IPS-20b (cell line): ENCODE results near the gene FAM227B.
A peak's percentile ranks its signal among the peaks of the same experiment; 100 is the strongest.

ENCODE experiments used
- H3K27ac ChIP-seq: one replicate; pipeline ENCODE4 v1.5.1; 2013; ENCODE audit warnings: low read length
- H3K27me3 ChIP-seq: 2 replicates; pipeline ENCODE4 v1.6.1; 2013; ENCODE audit warnings: mild to moderate bottlenecking, low read length, inconsistent platforms; ENCODE audit not compliant: insufficient read depth
- H3K36me3 ChIP-seq: 2 replicates; pipeline ENCODE4 v1.6.1; 2013; ENCODE audit warnings: low read depth, mild to moderate bottlenecking, inconsistent platforms, low read length, moderate library complexity; ENCODE audit not compliant: insufficient read depth
- H3K4me1 ChIP-seq: 2 replicates; pipeline ENCODE4 v1.6.1; 2013; ENCODE audit warnings: mild to moderate bottlenecking, control low read depth, inconsistent platforms, low read length, moderate library complexity; ENCODE audit not compliant: insufficient read depth
- H3K4me3 ChIP-seq: 2 replicates; pipeline ENCODE4 v1.5.1; 2013; ENCODE audit warnings: mild to moderate bottlenecking, low read length, inconsistent platforms
- H3K9ac ChIP-seq: 2 replicates; pipeline ENCODE4 v1.6.1; 2013; ENCODE audit warnings: low read depth, mild to moderate bottlenecking, inconsistent platforms, low read length, moderate library complexity
- H3K9me3 ChIP-seq: 2 replicates; pipeline ENCODE4 v1.6.1; 2013; ENCODE audit warnings: mild to moderate bottlenecking, low read depth, low read length, inconsistent platforms; ENCODE audit not compliant: insufficient read depth

The FAM227B gene

GRCh38 chr15:49314716-49315115, 305.9 kb downstream of the FAM227B start:
- no peak overlapping the region for H3K9ac ChIP-seq

GRCh38 chr15:49313650-49314049, 307.0 kb downstream of the FAM227B start:
- Histone ChIP-seq H3K36me3 (no peaks in the 10 kb centered on the region), H3K27ac (no peak overlapping the region)

More at GRCh38 chr15:49314716-49315115, 305.9 kb downstream of the FAM227B start:
- no peaks in the 10 kb centered on the region for H3K9me3 ChIP-seq
- H3K27me3 ChIP-seq: no peaks in the 10 kb centered on the region
- H3K4me1 ChIP-seq: peaks cover 15% of the 10 kb centered on the region
- no peak overlapping the region for H3K4me3 ChIP-seq
- H3K36me3 ChIP-seq: no peaks in the 10 kb centered on the region
- H3K27ac ChIP-seq: peak overlapping the region; percentile 30

GRCh38 chr15:49309889-49310288, 310.7 kb downstream of the FAM227B start:
- H3K36me3 ChIP-seq: no peaks in the 10 kb centered on the region
- no peaks in the 10 kb centered on the region for H3K27me3 ChIP-seq
- H3K4me1 ChIP-seq: peaks cover 3% of the 10 kb centered on the region; the same call in 1 of the 2 replicates
- H3K9me3 ChIP-seq: no peaks in the 10 kb centered on the region
- no peak overlapping the region for H3K9ac ChIP-seq
- H3K27ac ChIP-seq: no peak overlapping the region
- no peak overlapping the region for H3K4me3 ChIP-seq

More at GRCh38 chr15:49313650-49314049, 307.0 kb downstream of the FAM227B start:
- no peaks in the 10 kb centered on the region for H3K27me3 ChIP-seq
- H3K4me3 ChIP-seq: no peak overlapping the region
- no peaks in the 10 kb centered on the region for H3K9me3 ChIP-seq
- H3K4me1 ChIP-seq: peaks cover 15% of the 10 kb centered on the region
- H3K9ac ChIP-seq: no peak overlapping the region

- Histone ChIP-seq H3K4me3 (no peak overlapping the region), H3K4me1 (no peaks in the 10 kb centered on the region), H3K27ac (no peak overlapping the region), H3K27me3 (no peaks in the 10 kb centered on the region), H3K36me3 (peaks cover 8% of the 10 kb centered on the region; the same call in 1 of the 2 replicates), H3K9ac (no peak overlapping the region), H3K9me3 (no peaks in the 10 kb centered on the region)
Observed at GRCh38 chr15:49308686-49309085, 311.9 kb downstream of the FAM227B start.

GRCh38 chr15:49306551-49306950, 314.1 kb downstream of the FAM227B start:
- H3K36me3 ChIP-seq: peaks cover 8% of the 10 kb centered on the region; the same call in 1 of the 2 replicates

GRCh38 chr15:49303003-49303402, 317.6 kb downstream of the FAM227B start:
- H3K27ac ChIP-seq: no peak overlapping the region
- no peaks in the 10 kb centered on the region for H3K4me1 ChIP-seq
- H3K9ac ChIP-seq: no peak overlapping the region
- H3K36me3 ChIP-seq: peaks cover 8% of the 10 kb centered on the region; the same call in 1 of the 2 replicates
- H3K9me3 ChIP-seq: no peaks in the 10 kb centered on the region
- H3K4me3 ChIP-seq: no peak overlapping the region
- no peaks in the 10 kb centered on the region for H3K27me3 ChIP-seq

More at GRCh38 chr15:49306551-49306950, 314.1 kb downstream of the FAM227B start:
- H3K27ac ChIP-seq: no peak overlapping the region
- no peaks in the 10 kb centered on the region for H3K27me3 ChIP-seq
- no peaks in the 10 kb centered on the region for H3K4me1 ChIP-seq
- H3K4me3 ChIP-seq: no peak overlapping the region
- H3K9me3 ChIP-seq: no peaks in the 10 kb centered on the region
- H3K9ac ChIP-seq: no peak overlapping the region

GRCh38 chr15:49301562-49301961, 319.1 kb downstream of the FAM227B start:
- Histone ChIP-seq H3K9ac (no peak overlapping the region), H3K27ac (no peak overlapping the region), H3K27me3 (no peaks in the 10 kb centered on the region), H3K4me3 (no peak overlapping the region), H3K36me3 (peaks cover 8% of the 10 kb centered on the region; the same call in 1 of the 2 replicates), H3K9me3 (no peaks in the 10 kb centered on the region), H3K4me1 (no peaks in the 10 kb centered on the region)

GRCh38 chr15:49300856-49301255, 319.8 kb downstream of the FAM227B start:
- Histone ChIP-seq H3K4me1 (no peaks in the 10 kb centered on the region), H3K4me3 (no peak overlapping the region), H3K36me3 (peaks cover 8% of the 10 kb centered on the region; the same call in 1 of the 2 replicates), H3K9me3 (no peaks in the 10 kb centered on the region), H3K27me3 (no peaks in the 10 kb centered on the region), H3K27ac (no peak overlapping the region), H3K9ac (no peak overlapping the region)

- no peaks in the 10 kb centered on the region for H3K9me3 ChIP-seq
- no peak overlapping the region for H3K4me3 ChIP-seq
- no peaks in the 10 kb centered on the region for H3K27me3 ChIP-seq
- H3K36me3 ChIP-seq: no peaks in the 10 kb centered on the region
- H3K27ac ChIP-seq: no peak overlapping the region
- no peaks in the 10 kb centered on the region for H3K4me1 ChIP-seq
- H3K9ac ChIP-seq: no peak overlapping the region
Observed at GRCh38 chr15:49297584-49297983, 323.0 kb downstream of the FAM227B start.

- H3K36me3 ChIP-seq: no peaks in the 10 kb centered on the region
- peaks cover 4% of the 10 kb centered on the region; the same call in 1 of the 2 replicates for H3K4me1 ChIP-seq
- H3K4me3 ChIP-seq: no peak overlapping the region
- H3K27me3 ChIP-seq: no peaks in the 10 kb centered on the region
- H3K9me3 ChIP-seq: no peaks in the 10 kb centered on the region
- H3K27ac ChIP-seq: no peak overlapping the region
- H3K9ac ChIP-seq: no peak overlapping the region
Observed at GRCh38 chr15:49296258-49296657, 324.4 kb downstream of the FAM227B start.

- Histone ChIP-seq H3K9ac (no peak overlapping the region), H3K36me3 (no peaks in the 10 kb centered on the region), H3K9me3 (no peaks in the 10 kb centered on the region), H3K4me1 (peaks cover 5% of the 10 kb centered on the region; the same call in 1 of the 2 replicates), H3K4me3 (no peak overlapping the region), H3K27me3 (no peaks in the 10 kb centered on the region), H3K27ac (no peak overlapping the region)
Observed at GRCh38 chr15:49293941-49294340, 326.7 kb downstream of the FAM227B start.

- no peak overlapping the region for H3K27ac ChIP-seq
- peaks cover 5% of the 10 kb centered on the region; the same call in 1 of the 2 replicates for H3K4me1 ChIP-seq
- no peaks in the 10 kb centered on the region for H3K27me3 ChIP-seq
- H3K9ac ChIP-seq: no peak overlapping the region
- no peaks in the 10 kb centered on the region for H3K9me3 ChIP-seq
- H3K4me3 ChIP-seq: no peak overlapping the region
- H3K36me3 ChIP-seq: no peaks in the 10 kb centered on the region
Observed at GRCh38 chr15:49290191-49290590, 330.4 kb downstream of the FAM227B start.
